SK-N-SH (cell line): ENCODE data around the gene SF3B5. TPM values are rescaled to one million over a fixed set of nuclear protein-coding genes. Genes with fewer than 3 reads are reported as not detected.

Source experiments
- CTCF ChIA-PET: fragments of 300-600, 350-600 bp; formaldehyde crosslinking; extraction: SDS; loops from one replicate; lab custom pipeline; 2021; lab: Yijun Ruan, JAX
- POLR2A ChIA-PET: fragments of 350-600 bp; sonication (Branson Sonifier 250); formaldehyde crosslinking; extraction: SDS; loops from one replicate; lab custom pipeline; 2020; ENCODE audit warnings: antibody characterized with exemption, inconsistent platforms; lab: Yijun Ruan, JAX
- DNase-seq: peaks from one replicate; pipeline ENCODE4 v3.0.0; 2012
- H2AFZ ChIP-seq: fragments of 200-600 bp; sonication (generic); 2 replicates; pipeline ENCODE4 v1.8.1; 2016; ENCODE audit warnings: antibody characterized with exemption, mild to moderate bottlenecking, low read depth
- H3F3A ChIP-seq: fragments of 200-600 bp; sonication (generic); replicated peaks from 2 replicates; pipeline ENCODE3; 2016; ENCODE audit warnings: antibody characterized with exemption, mild to moderate bottlenecking; ENCODE audit not compliant: insufficient read depth
- H3K27ac ChIP-seq, 2 experiments: fragments of 200-500 bp in 1 of 2; fragments of 200-600 bp in 1 of 2; sonication (Bioruptor generic) in 1 of 2; sonication (generic), shearing (Covaris generic) in 1 of 2; 2 replicates each; pipeline versions ENCODE4 v1.5.1 to v1.6.1; 2014 to 2016; ENCODE audit warnings: low read depth in 2 of 2, inconsistent platforms in 1 of 2, low read length in 1 of 2, mild to moderate bottlenecking in 1 of 2, mixed read lengths in 1 of 2
- H3K27me3 ChIP-seq: fragments of 200-600 bp; sonication (generic), shearing (Covaris generic); 2 replicates; pipeline ENCODE4 v1.6.1; 2016; ENCODE audit warnings: mixed run types; ENCODE audit not compliant: insufficient read depth
- H3K36me3 ChIP-seq, 2 experiments: fragments of 200-500 bp in 1 of 2; fragments of 200-600 bp in 1 of 2; sonication (Bioruptor generic) in 1 of 2; sonication (generic) in 1 of 2; replicated peaks in 1 of 2; 2 replicates each; pipeline versions ENCODE3 to v1.5.1; 2014 to 2016; ENCODE audit warnings: low read length in 1 of 2, mild to moderate bottlenecking in 1 of 2; ENCODE audit not compliant: insufficient read depth in 2 of 2, control insufficient read depth in 1 of 2
- H3K4me1 ChIP-seq, 2 experiments: fragments of 200-500 bp in 1 of 2; fragments of 200-600 bp in 1 of 2; sonication (Bioruptor generic) in 1 of 2; sonication (generic), shearing (Covaris generic) in 1 of 2; 2 replicates each; pipeline versions ENCODE4 v1.5.1 to v1.6.1; 2014 to 2016; ENCODE audit warnings: low read depth in 1 of 2, low read length in 1 of 2, mixed run types in 1 of 2; ENCODE audit not compliant: insufficient read depth in 2 of 2, control insufficient read depth in 1 of 2
- H3K4me2 ChIP-seq: fragments of 200-600 bp; sonication (generic), shearing (Covaris generic); 2 replicates; pipeline ENCODE4 v1.6.1; 2017; ENCODE audit warnings: mixed run types
- H3K4me3 ChIP-seq, 2 experiments: fragments of 200-500 bp in 1 of 2; fragments of 200-600 bp in 1 of 2; sonication (Bioruptor generic) in 1 of 2; sonication (generic), shearing (Covaris generic) in 1 of 2; 2 replicates each; pipeline versions ENCODE4 v1.5.1 to v1.8.1; 2014 to 2016; ENCODE audit warnings: low read depth in 2 of 2, inconsistent platforms in 1 of 2, low read length in 1 of 2, mild to moderate bottlenecking in 1 of 2, mixed read lengths in 1 of 2, moderate library complexity in 1 of 2
- H3K79me2 ChIP-seq: fragments of 200-600 bp; sonication (generic); 2 replicates; pipeline ENCODE4 v1.8.1; 2017; ENCODE audit warnings: mild to moderate bottlenecking; ENCODE audit not compliant: insufficient read depth
- H3K9ac ChIP-seq: fragments of 200-600 bp; sonication (generic); 2 replicates; pipeline ENCODE4 v1.6.1; 2017; ENCODE audit warnings: mixed run types
- H3K9me2 ChIP-seq: fragments of 200-600 bp; sonication (generic); 2 replicates; pipeline ENCODE4 v1.6.1; 2017; ENCODE audit warnings: mixed run types
- H3K9me3 ChIP-seq: fragments of 200-600 bp; sonication (generic); 2 replicates; pipeline ENCODE4 v1.6.1; 2017; ENCODE audit warnings: mixed run types, mild to moderate bottlenecking, moderate library complexity
- H4K20me1 ChIP-seq: fragments of 200-600 bp; sonication (generic); 2 replicates; pipeline ENCODE4 v1.6.1; 2017; ENCODE audit warnings: mild to moderate bottlenecking, mixed run types; ENCODE audit not compliant: insufficient read depth
- EZH2phosphoT487 ChIP-seq: fragments of 200-600 bp; sonication (generic); IDR thresholded peaks from 2 replicates; pipeline ENCODE4 v1.6.1; 2017; ENCODE audit warnings: low read depth, mixed run types, mild to moderate bottlenecking, antibody characterized with exemption, moderate library complexity, borderline replicate concordance
- FOSL2 ChIP-seq: IDR thresholded peaks from 2 replicates; pipeline ENCODE4 v1.4.0; 2012; ENCODE audit warnings: low read depth, mild to moderate bottlenecking, moderate library complexity, borderline replicate concordance
- GATA2 ChIP-seq: sonication (generic); formaldehyde crosslinking; IDR thresholded peaks from 2 replicates; pipeline ENCODE4 v1.5.0; 2020; ENCODE audit warnings: mild to moderate bottlenecking, missing genetic modification reagents
- JUND ChIP-seq: IDR thresholded peaks from 2 replicates; pipeline ENCODE4 v1.4.0; 2012
- MEF2A ChIP-seq: IDR thresholded peaks from 2 replicates; pipeline ENCODE4 v1.4.0; 2012; ENCODE audit warnings: low read depth, borderline replicate concordance
- MXI1 ChIP-seq: IDR thresholded peaks from 2 replicates; pipeline ENCODE4 v1.6.1; 2012; ENCODE audit warnings: mild to moderate bottlenecking, low read depth, low read length, improper control_type of control experiment
- NFIC ChIP-seq: IDR thresholded peaks from 2 replicates; pipeline ENCODE4 v1.4.0; 2012; ENCODE audit warnings: borderline replicate concordance
- NRF1 ChIP-seq: IDR thresholded peaks from 2 replicates; pipeline ENCODE4 v1.6.1; 2012; ENCODE audit warnings: low read depth, mild to moderate bottlenecking, low read length
- POLR2AphosphoS5 ChIP-seq: IDR thresholded peaks from 2 replicates; pipeline ENCODE4 v1.6.1; 2012; ENCODE audit warnings: low read depth, low read length
- SIN3A ChIP-seq: IDR thresholded peaks from 2 replicates; pipeline ENCODE4 v1.6.1; 2012; ENCODE audit warnings: low read depth, mild to moderate bottlenecking, low read length, moderate library complexity, borderline replicate concordance
- TAF1 ChIP-seq: IDR thresholded peaks from 2 replicates; pipeline ENCODE4 v1.6.1; 2012; ENCODE audit warnings: low read depth, mild to moderate bottlenecking, low read length, moderate library complexity, borderline replicate concordance
- TCF12 ChIP-seq: IDR thresholded peaks from 2 replicates; pipeline ENCODE4 v1.4.0; 2012
- TEAD4 ChIP-seq: IDR thresholded peaks from 2 replicates; pipeline ENCODE4 v1.4.0; 2012; ENCODE audit warnings: mild to moderate bottlenecking, borderline replicate concordance; ENCODE audit not compliant: insufficient read depth
- YY1 ChIP-seq: IDR thresholded peaks from 2 replicates; pipeline ENCODE4 v1.4.0; 2012; ENCODE audit warnings: low read depth, mild to moderate bottlenecking
- WGBS: methylation state at CpG from one replicate; pipeline ENCODE4 v1.1.6; 2017; ENCODE audit warnings: low lambda C conversion rate; 5-methylcytosine and 5-hydroxymethylcytosine counted together
- polyA plus RNA-seq, 3 experiments: library from polyadenylated mRNA; depleted of rRNA; stranded (reverse); fragments of >200 nt; gene quantifications; 2 replicates each; pipeline ENCODE4 v1.2.3, GENCODE V29; 2012
- TF ChIP-seq, protein P1 (sequence below): IDR thresholded peaks from 2 replicates; pipeline ENCODE4 v1.4.0; 2012; ENCODE audit warnings: low read depth, borderline replicate concordance
- TF ChIP-seq, protein P2 (sequence below): fragments of 150-350 bp; IDR thresholded peaks from 2 replicates; pipeline ENCODE4 v1.6.1; 2017; ENCODE audit warnings: antibody characterized with exemption, low read length, low read depth, borderline replicate concordance
- TF ChIP-seq, protein P3 (sequence below): fragments of 200-600 bp; sonication (generic); IDR thresholded peaks from 2 replicates; pipeline ENCODE4 v1.6.1; 2017; ENCODE audit warnings: antibody characterized with exemption, mild to moderate bottlenecking, moderate library complexity
- TF ChIP-seq, protein P4 (sequence below): IDR thresholded peaks from 2 replicates; pipeline ENCODE4; 2012

SF3B5 gene
- polyA plus RNA-seq, 1 of the 3 experiments (the other 2 are of a cell fraction), result 316 TPM

DNA sequence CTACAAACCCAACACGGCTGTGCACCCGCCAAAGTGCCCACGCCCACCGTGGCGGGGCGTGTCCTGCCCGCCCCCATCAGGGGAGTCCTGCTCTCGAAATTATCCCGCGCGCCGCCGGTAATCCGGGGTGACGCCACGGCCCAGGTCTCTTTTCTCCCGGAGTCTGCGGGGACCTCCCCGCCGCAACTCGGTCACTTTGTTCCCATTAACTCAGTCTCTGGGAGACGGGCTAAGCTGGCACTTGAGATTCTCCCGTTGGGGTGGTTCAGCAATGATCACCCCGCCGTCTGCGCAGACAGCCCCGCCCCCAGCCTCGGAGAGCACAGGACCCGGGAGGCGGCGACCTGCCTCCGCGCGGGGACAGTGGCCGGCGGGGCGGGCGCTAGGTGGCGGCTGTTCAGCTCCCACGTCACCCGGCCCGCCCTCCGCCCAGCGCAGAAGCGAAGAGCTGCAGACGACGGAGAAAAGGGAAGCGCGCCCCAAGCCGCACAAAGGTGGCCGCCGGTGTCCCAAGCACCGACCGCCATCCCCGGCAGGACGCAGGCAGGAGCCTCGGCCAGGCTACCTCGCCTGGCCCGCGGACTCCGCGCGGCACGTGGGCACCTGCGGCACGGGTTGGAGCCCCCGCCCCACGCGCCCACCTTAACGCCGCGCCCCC lies 31.5 kb downstream of the SF3B5 start:
- CTCF ChIA-PET, result interaction anchor here (0.7 to 1.4 kb wide), 7 partner anchors 10 to 79 kb away, joined by 3 to 4 read pairs (median 3); no protein-coding TSS in a partner anchor
- no peaks in the 10 kb centered on the region for H3K9me3 ChIP-seq
- H3K4me2 ChIP-seq, result peak overlapping the region; percentile 87
- H3K4me3 ChIP-seq, result peak overlapping the region; percentile 52 to 69
- no peaks in the 10 kb centered on the region for H3K79me2 ChIP-seq
- peak; percentile 91 for DNase-seq
- peaks cover 35% of the 10 kb centered on the region for H3K27me3 ChIP-seq
- no peak overlapping the region for H3K27ac ChIP-seq
- peak overlapping the region; percentile 70 for H2AFZ ChIP-seq
- WGBS, result 4% methylated on average over 10 of the region's 72 CpGs
- H3F3A ChIP-seq, result no peaks in the 10 kb centered on the region
- H3K4me1 ChIP-seq, result peaks cover 0 to 16% of the 10 kb centered on the region in 2 experiments; a peak in 2 of 4 replicates
- no peaks in the 10 kb centered on the region for H4K20me1 ChIP-seq
- H3K9ac ChIP-seq, result no peak overlapping the region
- no peaks in the 10 kb centered on the region for H3K9me2 ChIP-seq
- POLR2A ChIA-PET, result no interaction called here
- TF ChIP-seq, protein P1, sequence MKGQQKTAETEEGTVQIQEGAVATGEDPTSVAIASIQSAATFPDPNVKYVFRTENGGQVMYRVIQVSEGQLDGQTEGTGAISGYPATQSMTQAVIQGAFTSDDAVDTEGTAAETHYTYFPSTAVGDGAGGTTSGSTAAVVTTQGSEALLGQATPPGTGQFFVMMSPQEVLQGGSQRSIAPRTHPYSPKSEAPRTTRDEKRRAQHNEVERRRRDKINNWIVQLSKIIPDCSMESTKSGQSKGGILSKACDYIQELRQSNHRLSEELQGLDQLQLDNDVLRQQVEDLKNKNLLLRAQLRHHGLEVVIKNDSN, result 0 out of 2 replicates have a peak, but pooled peaks have one; percentile 15
- TF ChIP-seq, protein P2, sequence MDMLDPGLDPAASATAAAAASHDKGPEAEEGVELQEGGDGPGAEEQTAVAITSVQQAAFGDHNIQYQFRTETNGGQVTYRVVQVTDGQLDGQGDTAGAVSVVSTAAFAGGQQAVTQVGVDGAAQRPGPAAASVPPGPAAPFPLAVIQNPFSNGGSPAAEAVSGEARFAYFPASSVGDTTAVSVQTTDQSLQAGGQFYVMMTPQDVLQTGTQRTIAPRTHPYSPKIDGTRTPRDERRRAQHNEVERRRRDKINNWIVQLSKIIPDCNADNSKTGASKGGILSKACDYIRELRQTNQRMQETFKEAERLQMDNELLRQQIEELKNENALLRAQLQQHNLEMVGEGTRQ, result no peak
- no peak for TF ChIP-seq NRF1
- TF ChIP-seq, protein P3, sequence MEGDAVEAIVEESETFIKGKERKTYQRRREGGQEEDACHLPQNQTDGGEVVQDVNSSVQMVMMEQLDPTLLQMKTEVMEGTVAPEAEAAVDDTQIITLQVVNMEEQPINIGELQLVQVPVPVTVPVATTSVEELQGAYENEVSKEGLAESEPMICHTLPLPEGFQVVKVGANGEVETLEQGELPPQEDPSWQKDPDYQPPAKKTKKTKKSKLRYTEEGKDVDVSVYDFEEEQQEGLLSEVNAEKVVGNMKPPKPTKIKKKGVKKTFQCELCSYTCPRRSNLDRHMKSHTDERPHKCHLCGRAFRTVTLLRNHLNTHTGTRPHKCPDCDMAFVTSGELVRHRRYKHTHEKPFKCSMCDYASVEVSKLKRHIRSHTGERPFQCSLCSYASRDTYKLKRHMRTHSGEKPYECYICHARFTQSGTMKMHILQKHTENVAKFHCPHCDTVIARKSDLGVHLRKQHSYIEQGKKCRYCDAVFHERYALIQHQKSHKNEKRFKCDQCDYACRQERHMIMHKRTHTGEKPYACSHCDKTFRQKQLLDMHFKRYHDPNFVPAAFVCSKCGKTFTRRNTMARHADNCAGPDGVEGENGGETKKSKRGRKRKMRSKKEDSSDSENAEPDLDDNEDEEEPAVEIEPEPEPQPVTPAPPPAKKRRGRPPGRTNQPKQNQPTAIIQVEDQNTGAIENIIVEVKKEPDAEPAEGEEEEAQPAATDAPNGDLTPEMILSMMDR, result peak; percentile 19; the same call in 1 of the 2 replicates
- no peaks in the 10 kb centered on the region for H3K36me3 ChIP-seq

DNA sequence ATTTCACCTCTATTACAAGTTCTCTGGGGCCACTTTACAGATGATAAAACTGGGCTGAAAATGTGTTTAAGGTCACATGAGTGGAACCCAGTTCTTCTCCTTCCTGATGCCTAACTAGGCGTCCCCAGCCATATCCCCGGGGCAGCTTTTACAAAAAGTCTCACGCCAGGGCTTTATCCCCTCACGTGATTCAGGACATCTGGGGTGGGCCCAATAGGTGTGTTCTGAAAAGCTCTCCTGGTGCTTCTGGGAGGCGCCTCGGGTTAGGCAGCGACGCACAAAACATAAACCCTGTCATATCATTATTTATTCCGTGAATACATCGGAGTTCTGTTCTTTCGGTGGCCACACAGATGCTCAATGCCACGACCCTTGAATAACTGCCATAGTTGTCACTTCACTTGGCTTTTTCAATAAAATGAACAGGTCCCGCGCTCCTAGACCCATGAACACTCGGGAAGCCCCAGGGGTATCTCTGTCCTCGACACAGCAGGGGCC lies 32.1 kb downstream of the SF3B5 start:
- peaks cover 35% of the 10 kb centered on the region for H3K27me3 ChIP-seq
- 6% methylated on average over 15 of the region's 16 CpGs for WGBS
- TF ChIP-seq NFIC, result no peak
- TF ChIP-seq FOSL2, result no peak
- TF ChIP-seq EZH2phosphoT487, result no peak
- TF ChIP-seq GATA2 (CRISPR knock-in tag), result no peak
- no peak for TF ChIP-seq TCF12
- no peak for TF ChIP-seq MXI1
- TF ChIP-seq TAF1, result no peak
- TF ChIP-seq, protein P2, result no peak
- TF ChIP-seq, protein P3, result no peak
- no peak for TF ChIP-seq YY1
- TF ChIP-seq, protein P4, sequence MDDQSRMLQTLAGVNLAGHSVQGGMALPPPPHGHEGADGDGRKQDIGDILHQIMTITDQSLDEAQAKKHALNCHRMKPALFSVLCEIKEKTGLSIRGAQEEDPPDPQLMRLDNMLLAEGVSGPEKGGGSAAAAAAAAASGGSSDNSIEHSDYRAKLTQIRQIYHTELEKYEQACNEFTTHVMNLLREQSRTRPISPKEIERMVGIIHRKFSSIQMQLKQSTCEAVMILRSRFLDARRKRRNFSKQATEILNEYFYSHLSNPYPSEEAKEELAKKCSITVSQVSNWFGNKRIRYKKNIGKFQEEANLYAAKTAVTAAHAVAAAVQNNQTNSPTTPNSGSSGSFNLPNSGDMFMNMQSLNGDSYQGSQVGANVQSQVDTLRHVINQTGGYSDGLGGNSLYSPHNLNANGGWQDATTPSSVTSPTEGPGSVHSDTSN, result no peak
- no peak for TF ChIP-seq SIN3A
- TF ChIP-seq JUND, result no peak
- TF ChIP-seq POLR2AphosphoS5, result no peak
- TF ChIP-seq TEAD4, result no peak
- no peak for TF ChIP-seq MEF2A

More for the DNA sequence above, 32.1 kb downstream of the SF3B5 start:
- Histone ChIP-seq H3K9me3 (no peaks in the 10 kb centered on the region), H4K20me1 (no peaks in the 10 kb centered on the region), H3K4me2 (peak overlapping the region; percentile 87), H3F3A (no peaks in the 10 kb centered on the region), H3K9me2 (no peaks in the 10 kb centered on the region), H3K27ac (no peak overlapping the region), H3K9ac (no peak overlapping the region), H3K79me2 (no peaks in the 10 kb centered on the region), H3K4me3 (peak overlapping the region; percentile 52 to 69), H3K4me1 (peaks cover 0 to 16% of the 10 kb centered on the region in 2 experiments; a peak in 2 of 4 replicates), H3K36me3 (no peaks in the 10 kb centered on the region), H2AFZ (peak overlapping the region; percentile 70; the same call in 1 of the 2 replicates)
- DNase-seq, result no peak
- CTCF ChIA-PET, result interaction anchor here (0.7 to 1.2 kb wide), 3 partner anchors 31 to 80 kb away, joined by 3 to 4 read pairs (median 3); no protein-coding TSS in a partner anchor
- POLR2A ChIA-PET, result no interaction called here
